Measurements from ENCODE around the gene DAB2.

DNA sequence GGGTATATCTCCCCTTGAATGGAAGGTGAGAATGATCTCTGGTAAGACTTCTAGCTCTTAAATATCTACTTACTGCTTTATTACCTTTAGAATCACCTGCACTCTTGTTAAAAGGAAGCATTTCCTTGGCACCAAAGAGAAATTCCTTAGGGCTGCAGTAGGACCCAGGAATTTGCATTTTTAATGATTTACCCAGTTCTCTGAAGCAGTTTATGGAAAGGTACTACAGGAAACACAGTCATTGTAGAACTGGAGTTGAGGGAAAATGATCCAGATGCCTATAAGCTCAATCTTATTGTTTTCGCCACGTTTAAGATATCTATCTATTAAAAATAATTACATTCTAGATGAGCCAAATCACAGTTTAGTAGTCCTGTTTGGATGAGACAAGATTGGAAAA is 51.0 kb downstream of the DAB2 start:
- TF ChIP-seq POLR2A (IDR thresholded peaks at IDR 0.05; ENCODE audit: low read depth, low read length) = no peak
- TF ChIP-seq POLR2AphosphoS5 (IDR thresholded peaks at IDR 0.05; ENCODE audit: low read depth, low read length) = no peak
- no peak for TF ChIP-seq TAF1 (IDR thresholded peaks at IDR 0.05; ENCODE audit: low read depth, low read length)
- TF ChIP-seq SPI1 (IDR thresholded peaks at IDR 0.05; ENCODE audit: low read depth, low read length) = no peak
- TF ChIP-seq PAX5 (IDR thresholded peaks at IDR 0.05; ENCODE audit: insufficient read depth, low read length, severe bottlenecking) = no peak
- no peak for TF ChIP-seq POU2F2 (IDR thresholded peaks at IDR 0.05; ENCODE audit: low read depth, low read length)

Data from GM12891 (cell line).